GM18951 (cell line): ENCODE results near the gene VWA7.

Experiments used
- POLR2A ChIP-seq: IDR thresholded peaks from 4 replicates; pipeline ENCODE4 v1.6.1; 2011; ENCODE audit warnings: mild to moderate bottlenecking; ENCODE audit not compliant: insufficient read length, insufficient read depth; ENCODE audit errors: extremely low read depth
- in situ Hi-C: fragments of 300-500 bp; cut with MboI; formaldehyde crosslinking; loops from one replicate; pipeline ENCODE4 v1.12.0; 2022; ENCODE audit warnings: low sequenced_read_pairs, mixed read lengths, inconsistent platforms; ENCODE audit not compliant: unreplicated experiment

The VWA7 gene

GRCh38 chr6:31765559-31765909 is 11.6 kb downstream of the VWA7 start:
- no peak for TF ChIP-seq POLR2A
- in situ Hi-C loops, result no loop called here

GRCh38 chr6:31764198-31764597 is 12.9 kb downstream of the VWA7 start:
- in situ Hi-C loops, result no loop called here
- no peak for TF ChIP-seq POLR2A

- no peak for TF ChIP-seq POLR2A
- in situ Hi-C loops, result no loop called here
Measured at GRCh38 chr6:31763619-31763940, 13.5 kb downstream of the VWA7 start.

- no peak for TF ChIP-seq POLR2A
- in situ Hi-C loops, result no loop called here
Measured at GRCh38 chr6:31762878-31763618, 14.1 kb downstream of the VWA7 start.

- in situ Hi-C loops, result no loop called here
- no peak for TF ChIP-seq POLR2A
Measured at GRCh38 chr6:31762356-31762755, 14.8 kb downstream of the VWA7 start, which contains the start of gene SAPCD1. SAPCD1 (plus strand) TSS chr6:31762656; CDS start chr6:31763055, 399 bp downstream.

GRCh38 chr6:31761343-31761742 is 15.8 kb downstream of the VWA7 start:
- in situ Hi-C loops, result no loop called here
- no peak for TF ChIP-seq POLR2A

GRCh38 chr6:31760790-31761189 is 16.3 kb downstream of the VWA7 start:
- TF ChIP-seq POLR2A, result no peak
- in situ Hi-C loops, result no loop called here

GRCh38 chr6:31758281-31758680 is 18.8 kb downstream of the VWA7 start:
- TF ChIP-seq POLR2A, result no peak
- in situ Hi-C loops, result no loop called here

GRCh38 chr6:31752739-31753319 is 24.3 kb downstream of the VWA7 start:
- in situ Hi-C loops, result no loop called here
- TF ChIP-seq POLR2A, result no peak

- in situ Hi-C loops, result no loop called here
- TF ChIP-seq POLR2A, result no peak
Measured at GRCh38 chr6:31750411-31751022, 26.6 kb downstream of the VWA7 start.

- in situ Hi-C loops, result no loop called here
- no peak for TF ChIP-seq POLR2A
Measured at GRCh38 chr6:31749301-31750036, 27.7 kb downstream of the VWA7 start.

- no peak for TF ChIP-seq POLR2A
- in situ Hi-C loops, result no loop called here
Measured at GRCh38 chr6:31744422-31744821, 32.7 kb downstream of the VWA7 start.

GRCh38 chr6:31742894-31743293 is 34.2 kb downstream of the VWA7 start:
- in situ Hi-C loops, result no loop called here
- TF ChIP-seq POLR2A, result no peak
